HG03060 (cell line): ENCODE data around the gene HSPB8.

Source experiments
- ATAC-seq: cut with Tn5 transposase; IDR thresholded peaks from one replicate; pipeline ENCODE4 v1.9.1; 2021; ENCODE audit warnings: low read depth, moderate number of reproducible peaks; ENCODE audit not compliant: unreplicated experiment

Gene HSPB8, protein sequence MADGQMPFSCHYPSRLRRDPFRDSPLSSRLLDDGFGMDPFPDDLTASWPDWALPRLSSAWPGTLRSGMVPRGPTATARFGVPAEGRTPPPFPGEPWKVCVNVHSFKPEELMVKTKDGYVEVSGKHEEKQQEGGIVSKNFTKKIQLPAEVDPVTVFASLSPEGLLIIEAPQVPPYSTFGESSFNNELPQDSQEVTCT

DNA sequence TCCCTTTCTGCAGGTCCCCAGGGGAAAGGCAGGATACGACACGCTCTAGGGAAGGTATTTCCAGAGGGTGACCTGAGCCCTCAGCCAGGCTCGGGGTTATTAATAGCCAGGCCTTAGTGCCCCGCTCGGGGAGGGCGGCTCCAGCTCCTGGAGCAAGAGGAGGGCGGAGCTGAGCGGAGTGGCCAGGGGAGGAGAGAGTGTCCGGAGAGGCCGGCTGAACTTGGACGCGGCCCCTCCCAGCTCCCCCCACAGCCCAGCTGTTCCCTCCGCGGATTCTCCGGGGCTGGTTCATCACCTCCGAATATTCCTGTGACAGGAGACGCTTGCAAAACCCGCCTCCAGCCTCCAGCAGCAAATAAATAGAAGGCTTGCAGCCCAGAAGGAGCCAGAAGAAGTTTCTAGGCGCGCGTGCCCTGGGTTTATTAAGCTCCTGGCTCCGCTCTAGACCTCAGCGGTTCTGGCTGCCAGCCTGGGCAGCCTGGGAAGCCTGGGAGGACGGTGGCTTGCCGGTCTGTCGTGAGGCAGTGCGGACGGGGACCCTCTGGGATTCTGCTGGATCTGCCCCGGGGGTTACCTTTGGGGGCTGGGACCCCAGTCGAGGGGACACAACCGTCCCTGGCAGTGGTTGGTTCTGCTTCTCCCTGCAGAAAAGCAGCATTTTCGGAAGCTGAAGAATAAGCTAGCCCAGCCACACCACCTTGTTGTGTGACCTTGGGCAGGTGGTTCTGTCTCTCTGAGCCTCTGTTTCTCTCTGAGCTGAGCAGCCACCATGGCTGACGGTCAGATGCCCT is at the start of gene HSPB8:
Gene HSPB8 (plus strand): TSS at position 388 of the 791 bp plus-strand sequence. CDS start 382 bp downstream, at position 770.
- no peak for ATAC-seq

DNA sequence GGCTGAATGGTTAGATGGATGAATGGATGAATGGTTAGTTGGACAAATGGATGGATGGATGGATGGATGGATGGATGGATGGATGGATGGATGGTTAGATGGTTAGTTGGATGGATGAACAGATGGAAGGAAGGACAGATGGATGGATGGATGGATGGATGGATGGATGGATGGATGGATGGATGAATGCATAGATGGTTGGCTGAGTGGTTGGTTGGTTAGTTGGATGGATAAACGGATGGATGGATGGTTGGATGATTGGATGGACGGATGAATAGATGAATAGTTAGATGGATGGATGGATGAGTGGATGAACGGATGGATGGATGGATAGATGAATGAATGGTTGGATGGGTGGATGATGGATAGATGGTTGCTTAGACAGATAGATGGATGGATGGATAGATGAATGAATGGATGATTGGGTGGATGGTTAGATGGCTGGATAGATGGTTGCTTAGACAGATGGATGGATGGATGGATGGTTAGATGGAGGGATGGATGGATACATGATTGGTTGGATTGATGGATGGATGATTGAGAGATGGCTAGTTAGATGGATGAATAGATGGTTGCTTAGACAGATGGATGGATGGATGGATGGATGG is 48.8 kb upstream of the HSPB8 start:
- ATAC-seq, result no peak

DNA sequence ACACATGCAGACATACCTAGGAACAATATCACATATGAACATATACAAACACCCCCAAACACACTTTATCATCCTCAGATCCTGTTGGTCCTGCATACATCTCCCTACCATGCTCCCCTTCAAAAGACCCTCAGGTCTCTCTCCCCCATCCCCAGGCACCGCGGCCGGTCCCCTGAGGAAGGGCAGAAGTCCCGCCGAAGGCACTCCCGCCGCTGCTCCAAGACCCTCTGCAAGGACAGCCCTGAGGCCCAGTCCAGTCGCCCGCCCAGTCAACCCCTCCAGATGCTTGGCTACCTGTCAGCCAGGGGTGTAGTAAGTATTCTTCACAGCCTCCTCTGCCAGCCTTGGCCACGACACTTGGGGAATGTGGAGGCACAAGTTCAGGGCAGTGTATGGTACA is 48.2 kb upstream of the HSPB8 start:
- ATAC-seq, result no peak

DNA sequence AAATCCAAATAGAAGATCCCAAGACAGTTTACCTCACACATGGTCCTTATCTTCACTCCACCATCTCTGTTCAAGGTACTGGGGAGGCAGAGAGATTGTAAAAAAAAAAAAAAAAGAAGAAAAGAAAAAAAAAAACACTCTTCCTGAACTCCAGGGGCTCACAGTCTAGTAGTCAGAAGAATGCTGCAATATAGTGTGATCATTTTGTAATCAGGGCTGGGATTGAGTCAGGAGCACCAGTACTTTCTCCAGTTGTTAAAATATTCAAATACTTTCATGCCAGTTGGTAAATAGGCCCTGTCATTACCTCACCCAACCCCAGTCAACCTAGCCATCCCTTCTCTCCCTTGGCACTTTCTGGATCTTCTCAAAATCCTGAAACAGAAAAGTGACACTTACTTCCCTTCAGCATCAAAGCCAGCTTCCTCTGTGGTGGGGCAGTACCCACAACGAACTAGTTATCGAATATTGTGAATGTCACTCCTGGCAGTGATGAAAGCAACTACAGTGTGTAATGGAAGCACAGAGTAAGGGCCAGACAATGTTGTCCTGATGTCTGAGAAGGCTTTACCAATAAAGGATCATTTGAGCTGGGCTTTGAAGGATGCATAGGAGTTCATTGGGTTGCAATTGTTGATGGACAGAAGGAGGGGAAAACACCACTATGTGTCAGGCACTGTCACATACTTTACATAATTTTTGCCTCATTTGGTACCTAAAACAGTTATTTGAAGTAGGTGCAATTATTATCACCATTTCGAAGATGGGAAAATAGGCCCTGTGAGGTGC is 44.3 kb upstream of the HSPB8 start:
- ATAC-seq, result no peak

DNA sequence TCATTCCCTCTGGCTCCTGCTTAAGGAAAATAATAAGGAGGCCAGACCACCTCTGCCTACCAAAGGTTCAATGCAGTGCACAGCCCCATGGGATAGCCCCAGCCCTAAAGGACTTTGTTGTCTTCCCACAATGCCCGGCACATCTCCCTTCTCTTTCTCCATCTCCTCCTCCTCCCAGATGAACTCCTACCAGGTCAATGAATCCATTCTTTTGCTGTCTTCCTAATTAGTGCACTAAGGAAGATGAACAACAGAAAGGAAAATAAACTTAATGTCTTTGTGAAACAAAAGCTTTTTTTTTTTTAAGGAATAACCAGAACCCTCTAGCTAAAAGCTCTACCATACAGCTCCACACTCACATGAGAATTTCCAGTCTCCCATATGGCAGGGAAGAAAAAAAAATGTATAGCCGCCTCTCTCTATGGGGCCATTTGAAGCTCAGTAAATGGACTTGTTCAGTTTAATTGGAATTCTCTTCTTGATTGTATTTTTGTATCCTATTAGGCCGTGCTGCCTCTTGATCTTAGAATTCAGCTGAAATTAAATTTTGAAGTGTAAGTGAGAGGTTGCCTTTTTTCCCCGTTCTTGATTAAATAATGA is 41.8 kb upstream of the HSPB8 start:
- no peak for ATAC-seq

DNA sequence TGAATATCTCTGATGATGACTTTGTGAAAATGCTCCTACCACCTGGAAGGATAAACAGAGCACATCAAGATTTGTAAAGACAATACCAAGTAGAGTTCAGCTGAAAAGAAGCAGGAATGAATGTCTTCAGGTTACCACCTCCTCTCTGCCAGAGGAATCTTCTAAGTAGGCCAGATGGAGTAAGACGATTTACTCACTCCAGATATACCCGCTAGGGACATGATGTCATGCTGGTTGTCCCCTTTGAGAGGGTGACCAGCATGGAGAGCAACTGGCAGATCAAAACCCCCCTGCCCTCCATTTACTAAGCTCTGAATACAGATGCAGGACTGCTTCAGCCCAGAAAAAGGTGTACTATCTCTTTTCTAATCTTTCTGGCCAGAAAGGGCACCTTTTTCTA is 39.3 kb upstream of the HSPB8 start:
- ATAC-seq, result no peak

DNA sequence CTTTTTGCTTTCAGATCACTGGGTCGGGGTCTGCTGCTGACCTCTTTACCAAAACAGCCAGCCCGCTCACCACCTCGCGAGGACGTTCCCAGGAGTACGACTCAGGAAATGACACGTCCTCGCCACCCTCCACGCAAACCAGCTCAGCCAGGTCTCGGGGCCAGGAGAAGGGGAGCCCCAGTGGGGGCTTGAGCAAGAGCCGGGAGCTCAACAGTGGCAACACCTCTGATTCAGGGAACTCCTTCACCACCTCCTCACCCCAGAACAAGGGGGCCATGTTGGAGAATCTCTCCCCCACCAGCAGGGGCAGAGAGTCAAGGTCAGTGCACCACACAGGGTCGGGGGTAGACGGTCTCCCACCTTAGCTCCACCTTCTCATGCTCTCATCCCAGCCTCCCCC is 33.4 kb upstream of the HSPB8 start:
- ATAC-seq, result no peak

DNA sequence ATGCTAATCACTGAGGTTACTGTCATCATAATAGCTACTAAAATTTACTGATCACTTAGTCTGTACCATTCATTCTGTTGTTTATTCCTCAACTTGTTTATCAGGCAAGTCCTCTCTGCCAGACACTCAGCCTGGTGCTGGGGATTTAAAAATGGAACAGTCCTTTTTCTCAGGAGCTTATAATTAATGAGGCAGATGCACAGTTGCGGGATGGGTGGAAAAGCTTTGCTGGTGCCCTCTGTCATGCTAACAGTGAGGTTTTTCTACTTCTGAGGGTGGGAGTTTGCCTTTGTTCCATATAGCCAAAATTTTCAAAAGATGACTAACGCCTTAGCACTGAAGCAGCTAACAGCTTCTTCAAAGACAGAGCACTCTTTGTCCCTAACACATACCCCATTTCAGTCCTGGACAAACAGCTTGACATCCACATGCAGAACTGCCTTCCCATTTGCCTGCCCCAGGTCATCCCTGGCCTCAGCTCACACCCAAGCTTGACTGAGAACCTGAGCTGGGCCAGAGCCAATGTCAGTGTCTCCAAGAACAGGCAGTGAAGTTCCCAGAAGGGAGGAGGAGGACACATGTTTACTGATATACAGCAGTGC is 30.8 kb upstream of the HSPB8 start:
- ATAC-seq, result no peak

DNA sequence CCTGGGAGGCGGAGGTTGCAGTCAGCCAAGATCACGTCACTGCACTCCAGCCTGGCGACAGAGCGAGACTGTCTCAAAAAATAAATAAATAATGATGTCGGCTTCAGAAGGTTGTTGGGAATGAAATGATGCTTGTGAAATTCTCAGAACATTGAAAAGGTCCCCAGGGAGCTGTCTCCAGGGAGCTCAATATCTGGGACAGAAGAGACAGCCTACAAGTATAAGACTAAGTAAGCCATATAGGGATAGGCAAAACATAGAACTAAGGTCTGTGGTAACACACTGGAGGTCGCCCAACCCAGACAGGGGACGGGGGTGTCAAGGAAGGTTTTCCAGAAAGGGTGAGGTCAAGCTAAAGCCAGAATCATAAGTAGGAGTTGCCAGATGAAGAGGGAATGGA is 29.5 kb upstream of the HSPB8 start:
- no peak for ATAC-seq

DNA sequence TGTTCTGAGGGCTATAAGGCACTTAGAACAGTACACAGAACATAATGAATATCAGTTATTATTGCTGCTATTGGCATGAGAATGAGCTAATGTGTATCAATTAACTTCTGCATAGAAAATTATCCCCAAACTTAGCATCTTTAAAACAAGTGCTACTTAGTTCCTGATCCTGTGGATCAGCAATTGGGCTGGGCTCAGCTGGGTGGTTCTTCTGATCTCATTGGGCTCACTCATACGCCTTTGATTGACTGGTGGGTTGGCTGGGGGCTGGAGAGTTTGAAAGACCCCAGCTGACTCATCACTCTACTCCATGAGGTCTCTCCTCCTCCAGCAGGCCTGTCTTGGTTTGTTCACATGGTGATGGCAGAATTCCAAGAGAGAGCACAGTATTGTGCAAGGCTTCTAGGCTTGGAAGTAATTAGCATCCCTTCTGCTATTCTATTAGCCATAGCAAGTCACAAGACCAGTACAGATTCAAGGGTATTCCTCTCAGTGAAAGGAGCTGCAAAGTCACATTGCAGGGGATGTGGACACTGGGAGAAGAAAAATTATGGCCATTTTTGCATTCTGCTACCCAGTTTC is 27.2 kb upstream of the HSPB8 start:
- no peak for ATAC-seq

DNA sequence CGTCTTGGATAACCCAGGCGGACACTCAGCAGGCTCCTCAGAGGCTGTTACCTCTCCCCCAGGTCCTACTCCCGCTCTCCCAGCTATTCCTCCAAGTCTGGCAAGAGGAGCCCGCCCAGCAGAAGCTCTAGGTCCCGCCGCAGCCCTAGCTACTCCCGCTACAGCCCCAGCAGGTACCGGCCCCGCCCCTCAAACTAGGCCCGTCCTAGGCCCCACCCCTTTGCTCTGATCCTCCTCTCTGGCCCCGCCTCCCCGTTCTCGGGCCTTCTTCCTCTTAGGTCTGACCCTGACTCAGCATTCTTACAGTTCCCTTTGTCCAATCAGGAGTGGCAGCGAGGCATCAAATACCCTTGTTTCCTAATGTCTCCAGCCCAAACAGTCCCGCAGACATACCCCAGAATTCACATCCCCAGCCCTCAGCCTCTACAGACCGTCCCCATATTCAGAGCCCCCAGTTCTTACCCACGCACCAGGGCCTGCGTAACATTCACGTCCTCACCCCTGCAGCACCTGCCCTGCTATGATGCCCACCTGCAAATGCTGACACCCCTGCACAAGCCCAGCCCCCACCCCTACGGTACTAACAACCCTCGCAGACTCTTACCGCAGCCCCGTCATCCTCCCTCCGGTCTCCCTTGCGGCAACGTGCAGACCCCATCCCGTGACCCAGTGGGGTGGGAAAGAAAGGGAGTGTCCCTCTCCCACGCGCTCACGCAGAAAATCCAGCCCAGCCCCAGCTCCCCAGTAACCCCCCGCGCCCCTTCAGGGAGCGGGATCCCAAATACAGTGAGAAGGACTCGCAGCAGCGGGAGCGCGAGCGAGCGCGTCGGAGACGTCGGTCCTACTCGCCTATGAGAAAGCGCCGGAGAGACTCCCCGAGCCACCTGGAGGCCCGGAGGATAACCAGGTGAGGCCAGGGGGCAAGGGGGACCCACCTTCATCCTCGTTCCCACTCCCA is 25.0 kb upstream of the HSPB8 start:
- ATAC-seq, result no peak

DNA sequence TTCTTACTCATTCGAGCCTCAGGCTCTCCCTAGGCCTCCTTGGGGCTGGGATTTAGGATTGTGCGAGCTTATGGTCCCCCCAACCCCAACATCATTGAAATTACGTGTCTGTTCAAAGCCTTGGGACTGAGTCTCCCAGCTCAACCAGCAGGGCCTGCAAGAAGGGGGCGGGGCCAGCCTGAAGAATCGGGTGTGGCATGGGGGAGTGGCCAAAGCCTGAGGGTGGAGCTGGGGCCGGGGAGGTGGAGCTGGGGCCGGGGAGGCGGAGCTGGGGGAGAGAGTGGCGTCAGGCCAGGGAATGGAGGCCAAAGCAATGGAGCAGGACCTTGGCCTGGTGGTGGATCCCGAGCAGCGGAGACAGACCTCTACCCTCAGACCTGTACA is 24.3 kb upstream of the HSPB8 start:
- no peak for ATAC-seq

DNA sequence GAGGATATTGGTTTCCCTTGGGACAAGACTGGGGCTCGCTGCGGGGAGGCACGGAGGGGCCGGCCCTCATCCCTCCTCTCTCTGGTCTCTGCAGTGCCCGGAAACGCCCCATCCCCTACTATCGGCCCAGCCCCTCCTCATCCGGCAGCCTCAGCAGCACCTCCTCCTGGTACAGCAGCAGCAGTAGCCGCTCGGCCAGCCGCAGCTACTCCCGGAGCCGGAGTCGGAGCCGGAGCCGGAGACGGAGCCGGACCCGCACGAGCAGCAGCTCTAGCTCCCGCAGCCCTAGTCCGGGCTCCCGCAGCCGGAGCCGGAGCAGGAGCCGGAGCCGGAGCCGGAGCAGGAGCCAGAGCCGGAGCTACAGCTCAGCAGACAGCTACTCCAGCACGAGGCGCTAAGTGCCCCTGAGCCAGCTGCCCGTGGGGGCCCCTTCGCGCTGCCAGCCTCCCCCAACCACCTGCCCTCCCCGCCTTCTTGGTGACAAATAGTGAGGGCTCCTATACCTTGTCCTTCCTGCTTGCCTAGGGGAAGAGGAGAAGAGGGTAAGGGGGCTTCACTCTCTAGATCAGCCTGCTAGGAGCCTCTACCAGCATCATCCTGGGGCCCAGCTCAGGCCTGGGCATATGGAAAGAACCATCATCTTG is 22.2 kb upstream of the HSPB8 start:
- no peak for ATAC-seq

DNA sequence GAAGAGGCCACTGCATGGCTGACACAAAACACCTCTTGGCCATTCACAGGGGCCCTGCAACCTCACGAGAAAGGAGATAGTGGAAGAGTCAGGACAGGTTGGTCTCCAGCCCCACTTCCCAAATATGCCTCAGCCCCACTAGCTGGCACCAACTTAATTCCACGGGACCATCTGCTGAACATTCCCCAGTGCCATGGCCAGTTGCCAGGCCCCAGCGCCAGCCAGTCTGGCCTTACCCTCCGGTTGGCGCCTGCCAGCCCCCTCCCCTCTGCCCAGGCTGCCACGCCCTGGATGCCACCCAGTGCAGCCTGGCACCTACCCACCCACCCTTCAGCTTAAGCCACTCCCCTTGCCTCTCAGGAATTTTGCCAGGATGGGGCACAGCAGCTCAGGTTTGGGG is 21.2 kb upstream of the HSPB8 start:
- ATAC-seq, result no peak

DNA sequence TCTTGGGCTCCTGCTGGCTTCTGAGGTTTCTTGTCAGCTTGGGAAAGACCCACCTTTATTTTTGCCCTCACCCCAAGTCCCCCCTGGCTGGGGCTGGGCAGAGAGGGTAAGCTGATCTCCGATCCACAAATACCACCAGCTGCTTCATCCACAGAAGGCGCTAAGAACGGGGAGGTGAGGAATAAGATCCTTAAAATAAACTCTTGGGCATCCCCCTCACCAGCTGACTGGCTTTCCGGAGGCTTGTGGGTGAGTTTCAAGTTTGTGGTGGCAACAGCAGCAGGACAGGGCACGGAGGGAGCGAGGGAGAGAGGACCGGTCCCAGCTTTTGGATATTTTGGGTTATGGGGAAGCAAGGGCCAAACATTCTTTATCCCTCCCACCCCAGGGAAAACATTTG is 20.8 kb upstream of the HSPB8 start:
- ATAC-seq, result no peak

DNA sequence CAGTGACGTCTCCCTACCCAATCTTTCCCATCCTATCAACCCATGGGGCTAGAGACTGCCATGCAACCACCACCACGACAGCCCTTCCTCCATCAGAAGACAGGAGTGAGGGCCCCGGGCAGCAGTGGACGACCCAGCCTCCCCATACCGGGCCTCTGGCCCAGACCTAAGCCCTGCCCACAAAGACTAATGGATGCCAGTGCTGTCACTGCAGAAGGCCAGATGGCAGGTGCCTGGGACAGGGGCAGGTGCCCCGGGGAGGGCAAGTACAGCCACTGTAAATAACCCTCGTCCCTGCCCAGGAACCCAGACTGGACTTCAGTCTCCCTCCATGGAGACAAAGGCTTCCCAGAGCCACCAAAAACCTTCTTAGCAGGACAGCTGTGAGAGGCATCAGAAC is 20.3 kb upstream of the HSPB8 start:
- ATAC-seq, result no peak

DNA sequence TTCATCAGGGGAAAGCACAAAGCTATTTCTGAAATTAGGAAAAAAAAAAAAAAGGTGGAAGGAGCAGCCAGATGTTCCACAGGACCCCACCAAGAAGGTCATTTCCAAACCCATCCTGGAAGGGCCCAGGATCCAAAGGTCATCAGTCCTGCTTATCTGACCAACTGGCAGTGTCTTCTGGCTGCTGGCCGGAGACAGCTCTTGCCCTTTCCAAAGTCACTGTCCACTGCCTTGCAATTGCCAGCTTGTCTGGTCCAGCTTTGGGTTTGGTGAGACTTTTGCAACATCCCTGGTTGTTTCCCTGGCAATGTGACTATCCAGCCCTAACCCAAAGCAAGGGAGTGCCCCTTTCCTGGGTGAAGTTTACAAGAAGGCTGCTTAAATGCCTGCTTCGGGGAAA is 18.9 kb upstream of the HSPB8 start:
- ATAC-seq, result no peak

DNA sequence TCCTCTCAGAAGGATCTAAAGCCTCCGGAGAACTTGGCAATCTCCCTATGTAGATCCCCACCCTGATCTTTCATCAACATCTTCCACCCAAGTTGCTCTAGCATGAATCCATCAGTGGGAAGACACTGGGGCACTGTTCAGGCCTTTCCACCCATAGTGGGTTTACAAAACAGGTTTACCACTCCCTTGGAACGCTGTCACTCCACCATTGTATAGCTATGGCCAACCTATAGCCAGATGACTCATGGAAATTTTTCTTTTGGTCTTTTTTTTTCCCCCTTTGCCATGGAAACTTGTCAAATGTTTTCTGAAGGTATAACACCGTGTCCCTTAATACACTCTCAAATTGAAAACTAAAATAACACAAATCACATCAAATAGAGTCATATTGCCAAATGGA is 10.8 kb upstream of the HSPB8 start:
- ATAC-seq, result no peak
